HCT116 (cell line): Measurements from ENCODE around the gene GPSM3. TPM values are rescaled to one million over a fixed set of nuclear protein-coding genes. Genes with fewer than 3 reads are reported as not detected.

ENCODE experiments used
- ATAC-seq: fragments of 200-7000 bp; cut with Tn5 transposase; 2 replicates; pipeline ENCODE4 v1.9.1; 2020; ENCODE audit warnings: mild to moderate bottlenecking, moderate library complexity
- BruUV-seq: library from RNA; stranded (reverse); fragments of 400-500 nt; replicated peaks from 2 replicates; lab custom pipeline; 2021; lab: Mats Ljungman, UMichigan
- CTCF ChIA-PET: fragments of 300-600 bp; sonication (Branson Sonifier 250); formaldehyde crosslinking; loops from one replicate; lab custom pipeline; 2021; ENCODE audit warnings: antibody characterized with exemption; lab: Charles Lee
- POLR2A ChIA-PET: fragments of 300-600, 350-600 bp; sonication (Branson Sonifier 250); formaldehyde crosslinking; loops from one replicate; lab custom pipeline; 2021; ENCODE audit warnings: antibody characterized with exemption; lab: Charles Lee
- RAD21 ChIA-PET, 2 experiments: fragments of 300-600 bp; sonication (Branson Sonifier 250); formaldehyde crosslinking; loops; one replicate each; lab custom pipeline; 2023; ENCODE audit warnings: low total read pairs in 2 of 2; ENCODE audit not compliant: uncharacterized antibody in 2 of 2, unreplicated experiment in 2 of 2, low non-redundant PET in 1 of 2; lab: Charles Lee
- DNase-seq: peaks from one replicate; pipeline ENCODE4 v3.0.0-alpha.2; 2010; ENCODE audit warnings: low read depth, low spot score
- H2AFZ ChIP-seq: fragments of 200-600 bp; shearing (Covaris generic), sonication (generic); 2 replicates; pipeline ENCODE4 v1.6.1; 2017; ENCODE audit warnings: low read depth, mixed run types, mixed read lengths, antibody characterized with exemption, low read length; ENCODE audit not compliant: poor library complexity, severe bottlenecking
- H3K27ac ChIP-seq: 2 replicates; pipeline ENCODE4 v1.5.1; 2012; ENCODE audit warnings: low read depth, low read length
- H3K27me3 ChIP-seq: fragments of 200-600 bp; sonication (generic); 2 replicates; pipeline ENCODE4 v1.6.1; 2016; ENCODE audit warnings: mixed run types, low read length, mixed read lengths; ENCODE audit not compliant: insufficient read depth
- H3K36me3 ChIP-seq, 2 experiments: fragments of 200-500 bp in 1 of 2; fragments of 200-600 bp in 1 of 2; sonication (Bioruptor generic) in 1 of 2; sonication (generic) in 1 of 2; 2 replicates each; pipeline versions ENCODE4 v1.5.1 to v1.6.1; 2014 to 2016; ENCODE audit warnings: low read length in 2 of 2, inconsistent platforms in 1 of 2, mixed read lengths in 1 of 2, mixed run types in 1 of 2; ENCODE audit not compliant: insufficient read depth in 2 of 2, control insufficient read depth in 1 of 2
- H3K4me1 ChIP-seq, 2 experiments: fragments of 200-600 bp in 1 of 2; sonication (generic) in 1 of 2; 2 replicates each; pipeline versions ENCODE4 v1.5.1 to v1.6.1; 2012 to 2017; ENCODE audit warnings: low read length in 2 of 2, inconsistent platforms in 1 of 2, mild to moderate bottlenecking in 1 of 2, mixed read lengths in 1 of 2, mixed run types in 1 of 2, moderate library complexity in 1 of 2; ENCODE audit not compliant: insufficient read depth in 2 of 2, control insufficient read depth in 1 of 2
- H3K4me2 ChIP-seq: fragments of 200-600 bp; sonication (generic); 2 replicates; pipeline ENCODE4 v1.6.1; 2017; ENCODE audit warnings: mixed run types, low read length, mixed read lengths
- H3K4me3 ChIP-seq, 2 experiments: fragments of 200-600 bp in 1 of 2; sonication (generic) in 1 of 2; replicated peaks in 1 of 2; 2 replicates each; pipeline ENCODE4 v1.5.1; 2011 to 2016; ENCODE audit warnings: low read length in 2 of 2, control low read depth in 1 of 2, low read depth in 1 of 2, mild to moderate bottlenecking in 1 of 2, mixed read lengths in 1 of 2, mixed run types in 1 of 2
- H3K79me2 ChIP-seq: fragments of 200-600 bp; sonication (generic); 2 replicates; pipeline ENCODE4 v1.6.1; 2017; ENCODE audit warnings: mild to moderate bottlenecking, mixed run types, low read length, moderate library complexity, mixed read lengths; ENCODE audit not compliant: insufficient read depth
- H3K9ac ChIP-seq: fragments of 200-600 bp; sonication (generic); 2 replicates; pipeline ENCODE4 v1.6.1; 2016; ENCODE audit warnings: low read length, mixed read lengths
- H3K9me2 ChIP-seq: fragments of 200-600 bp; sonication (generic), shearing (Covaris generic); 2 replicates; pipeline ENCODE4 v1.6.1; 2017; ENCODE audit warnings: mixed run types, mild to moderate bottlenecking, moderate library complexity; ENCODE audit not compliant: insufficient read depth
- H3K9me3 ChIP-seq, 2 experiments: fragments of 200-500 bp in 1 of 2; fragments of 200-600 bp in 1 of 2; sonication (Bioruptor generic) in 1 of 2; sonication (generic) in 1 of 2; 2 replicates each; pipeline ENCODE4 v1.6.1; 2014 to 2017; ENCODE audit warnings: low read length in 2 of 2, mixed read lengths in 2 of 2, inconsistent platforms in 1 of 2, low read depth in 1 of 2, mild to moderate bottlenecking in 1 of 2, mixed run types in 1 of 2, moderate library complexity in 1 of 2; ENCODE audit not compliant: control insufficient read depth in 1 of 2, insufficient read depth in 1 of 2
- H4K20me1 ChIP-seq: fragments of 200-600 bp; sonication (generic), shearing (Covaris generic); 2 replicates; pipeline ENCODE4 v1.6.1; 2017; ENCODE audit warnings: mixed run types, mild to moderate bottlenecking, moderate library complexity; ENCODE audit not compliant: insufficient read depth
- CBX3 ChIP-seq: IDR thresholded peaks from 2 replicates; pipeline ENCODE4 v1.6.1; 2012; ENCODE audit warnings: low read depth
- EZH2 ChIP-seq: fragments of 200-600 bp; sonication (generic); IDR thresholded peaks from 2 replicates; pipeline ENCODE4 v1.6.1; 2017; ENCODE audit warnings: antibody characterized with exemption, mixed run types
- POLR2AphosphoS5 ChIP-seq: IDR thresholded peaks from 2 replicates; pipeline ENCODE4 v1.6.1; 2011; ENCODE audit warnings: mild to moderate bottlenecking, low read depth, low read length, moderate library complexity
- YY1 ChIP-seq: IDR thresholded peaks from 2 replicates; pipeline ENCODE4 v1.6.1; 2011; ENCODE audit warnings: low read length, low read depth, moderate library complexity, mild to moderate bottlenecking; ENCODE audit not compliant: insufficient replicate concordance; ENCODE audit errors: extremely low read depth
- ZFX ChIP-seq: fragments of 450-650 bp; IDR thresholded peaks from 2 replicates; pipeline ENCODE4 v1.6.1; 2017
- intact Hi-C: fragments of 100-400 bp; cut with micrococcal nuclease; formaldehyde crosslinking; loops from 2 replicates; pipeline ENCODE4 v1.10.0; 2022
- total RNA-seq: library from RNA; stranded (reverse); gene quantifications from one replicate; pipeline ENCODE4 v1.2.1, GENCODE V29; 2021; ENCODE audit not compliant: unreplicated experiment

Gene GPSM3
- total RNA-seq, 1 experiment from 2014 or later: 1.2 TPM

DNA sequence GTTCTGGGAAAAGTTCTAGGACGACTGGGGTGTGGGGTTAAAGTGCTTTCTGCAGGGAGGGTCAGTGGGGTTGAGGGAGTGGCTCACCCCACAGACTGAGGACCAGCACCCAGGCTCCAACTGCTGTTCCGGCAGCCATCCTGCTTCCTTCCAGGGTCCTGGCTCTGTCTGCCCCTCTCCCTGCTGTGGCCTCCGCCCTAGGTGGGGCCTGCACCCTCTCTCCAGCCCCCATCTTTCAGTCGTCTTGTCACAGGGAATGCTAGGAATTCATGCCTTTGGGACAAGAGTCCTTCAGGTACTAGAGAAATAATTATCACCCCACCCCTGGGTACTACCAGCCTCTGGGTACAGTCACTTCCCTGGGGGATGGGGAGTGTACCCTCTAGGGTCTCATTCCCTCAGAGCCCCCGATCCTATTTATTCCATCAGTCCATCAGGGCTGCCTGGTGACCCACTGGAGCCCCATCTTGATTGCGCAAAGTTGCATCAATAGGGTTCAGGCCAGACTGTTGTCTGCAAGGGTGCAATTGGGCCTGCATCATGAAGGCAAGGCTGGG lies 8.3 kb downstream of the GPSM3 start, which contains the start of gene AGER:
Gene AGER, minus strand, starts transcription at position 170 of the 557 bp plus-strand sequence. Its CDS starts 31 bp downstream, at position 139.
- H3K9ac ChIP-seq: peak within 1 kb of the TSS; percentile 33
- no peak for DNase-seq
- H3K4me3 ChIP-seq: no peak within 1 kb of the TSS
- H3K27me3 ChIP-seq: no peaks in the 10 kb centered on the region
- no peak for TF ChIP-seq YY1
- peak; percentile 47 for TF ChIP-seq POLR2AphosphoS5
- H3K9me3 ChIP-seq: no peaks in the 10 kb centered on the region
- peak within 1 kb of the TSS; percentile 35; the same call in 1 of the 2 replicates for H3K4me2 ChIP-seq
- intact Hi-C loops: no loop called here
- H3K9me2 ChIP-seq: no peaks in the 10 kb centered on the region
- ChIA-PET POLR2A (no interaction called here), RAD21 (no interaction called here), CTCF (no interaction called here)
- H3K79me2 ChIP-seq: peaks cover 9% of the 10 kb centered on the region
- peaks cover 10 to 13% of the 10 kb centered on the region in 2 experiments; a peak in 3 of 4 replicates for H3K36me3 ChIP-seq
- H2AFZ ChIP-seq: no peak within 1 kb of the TSS
- ATAC-seq: no peak
- no TSS peak for BruUV-seq
- H4K20me1 ChIP-seq: no peaks in the 10 kb centered on the region
- H3K4me1 ChIP-seq: peaks cover 9 to 34% of the 10 kb centered on the region in 2 experiments
- peak within 1 kb of the TSS; percentile 43 for H3K27ac ChIP-seq

DNA sequence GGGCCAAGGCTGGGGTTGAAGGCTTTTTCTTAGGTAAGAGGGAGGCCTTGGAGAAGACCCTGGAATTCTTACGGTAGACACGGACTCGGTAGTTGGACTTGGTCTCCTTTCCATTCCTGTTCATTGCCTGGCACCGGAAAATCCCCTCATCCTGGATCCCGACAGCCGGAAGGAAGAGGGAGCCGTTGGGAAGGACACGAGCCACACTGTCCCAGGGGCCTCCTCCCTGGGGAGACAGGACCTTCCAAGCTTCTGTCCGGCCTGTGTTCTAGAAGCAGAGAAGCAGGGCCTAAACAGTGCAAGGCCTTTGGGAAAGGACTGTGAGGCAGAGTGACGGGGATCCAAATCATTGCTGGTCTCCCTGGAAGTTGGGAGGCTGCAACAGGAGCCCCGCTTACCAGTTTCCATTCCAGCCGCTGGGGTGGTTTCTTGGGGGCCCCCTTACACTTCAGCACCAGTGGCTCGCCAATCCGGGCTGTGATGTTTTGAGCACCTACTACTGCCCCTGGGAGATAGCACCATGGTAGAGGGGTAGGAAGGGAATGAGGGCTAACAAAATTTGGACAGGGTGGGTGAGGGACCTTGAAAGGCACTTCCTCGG lies 8.9 kb downstream of the GPSM3 start:
- no peaks in the 10 kb centered on the region for H4K20me1 ChIP-seq
- TF ChIP-seq EZH2 (no peak), CBX3 (no peak), ZFX (no peak)
- TF ChIP-seq, all 23 proteins: peak for 0
- ChIA-PET POLR2A (no interaction called here), RAD21 (no interaction called here), CTCF (no interaction called here)
- H2AFZ ChIP-seq: no peak overlapping the region
- no peak for ATAC-seq
- H3K27me3 ChIP-seq: no peaks in the 10 kb centered on the region
- no peak overlapping the region for H3K9ac ChIP-seq
- H3K4me3 ChIP-seq: no peak overlapping the region
- no peaks in the 10 kb centered on the region for H3K9me2 ChIP-seq
- no peak overlapping the region for H3K4me2 ChIP-seq
- H3K4me1 ChIP-seq: peaks cover 4 to 34% of the 10 kb centered on the region in 2 experiments; a peak in 3 of 4 replicates
- peaks cover 9% of the 10 kb centered on the region; the same call in 1 of the 2 replicates for H3K79me2 ChIP-seq
- no TSS peak for BruUV-seq
- DNase-seq: no peak
- intact Hi-C loops: no loop called here
- H3K36me3 ChIP-seq: peaks cover 10 to 13% of the 10 kb centered on the region in 2 experiments; a peak in 3 of 4 replicates
- H3K9me3 ChIP-seq: no peaks in the 10 kb centered on the region
- H3K27ac ChIP-seq: peak overlapping the region; percentile 17
